ENCODE results near the gene STK32C.
"Not testable (repeated sequence)": the region's sequence is repeated elsewhere in the genome, so short reads cannot be mapped to it uniquely, and the experiment has no call there.

Gene STK32C

DNA sequence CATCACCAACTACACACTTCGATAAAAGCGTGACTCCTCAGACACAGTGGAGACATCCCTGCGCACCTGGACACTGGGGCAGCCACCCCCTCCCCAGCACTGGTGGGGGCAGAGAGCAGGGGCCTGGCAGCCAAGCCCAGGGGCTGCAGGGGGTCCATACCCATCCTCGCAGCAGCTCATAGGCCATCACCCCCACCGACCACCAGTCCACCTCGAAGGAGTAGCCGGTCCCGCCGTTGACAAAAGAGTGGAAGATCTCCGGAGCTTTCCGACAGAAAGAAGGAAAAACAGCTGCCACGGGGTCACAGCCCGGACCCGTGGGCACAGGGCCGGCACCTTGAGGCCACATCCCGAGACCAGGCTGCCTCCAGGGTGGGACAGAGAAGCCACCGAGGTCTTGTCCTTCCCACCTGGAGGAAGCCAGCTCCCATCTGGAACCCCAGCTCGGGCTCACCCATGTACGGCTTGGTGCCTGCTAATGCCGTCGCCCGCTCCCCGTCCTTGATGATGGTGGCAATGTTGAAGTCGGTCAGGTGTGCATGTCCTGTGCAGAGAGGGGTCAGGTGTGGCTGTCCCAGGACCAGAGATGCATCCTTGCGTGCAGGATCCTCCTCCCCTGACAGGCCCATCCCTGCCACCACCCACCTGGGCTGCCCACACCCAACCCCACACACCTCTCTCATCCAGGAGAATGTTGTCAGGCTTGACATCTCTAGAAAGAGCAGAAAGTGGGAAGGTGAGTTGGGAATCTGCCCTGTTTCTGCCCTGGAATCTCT is 82.5 kb downstream of the STK32C start:
- Mint-ChIP-seq H3K4me3 (no peak overlapping the region), H3K27ac (no peak overlapping the region), H3K9me3 (no peaks in the 10 kb centered on the region), H3K36me3 (ENCODE audit: low read depth) (no peaks in the 10 kb centered on the region), H3K27me3 (ENCODE audit: low read depth) (no peaks in the 10 kb centered on the region), H3K4me1 (ENCODE audit: low read depth) (peaks cover 11% of the 10 kb centered on the region)
- DNase-seq (ENCODE audit: low spot score): no peak

DNA sequence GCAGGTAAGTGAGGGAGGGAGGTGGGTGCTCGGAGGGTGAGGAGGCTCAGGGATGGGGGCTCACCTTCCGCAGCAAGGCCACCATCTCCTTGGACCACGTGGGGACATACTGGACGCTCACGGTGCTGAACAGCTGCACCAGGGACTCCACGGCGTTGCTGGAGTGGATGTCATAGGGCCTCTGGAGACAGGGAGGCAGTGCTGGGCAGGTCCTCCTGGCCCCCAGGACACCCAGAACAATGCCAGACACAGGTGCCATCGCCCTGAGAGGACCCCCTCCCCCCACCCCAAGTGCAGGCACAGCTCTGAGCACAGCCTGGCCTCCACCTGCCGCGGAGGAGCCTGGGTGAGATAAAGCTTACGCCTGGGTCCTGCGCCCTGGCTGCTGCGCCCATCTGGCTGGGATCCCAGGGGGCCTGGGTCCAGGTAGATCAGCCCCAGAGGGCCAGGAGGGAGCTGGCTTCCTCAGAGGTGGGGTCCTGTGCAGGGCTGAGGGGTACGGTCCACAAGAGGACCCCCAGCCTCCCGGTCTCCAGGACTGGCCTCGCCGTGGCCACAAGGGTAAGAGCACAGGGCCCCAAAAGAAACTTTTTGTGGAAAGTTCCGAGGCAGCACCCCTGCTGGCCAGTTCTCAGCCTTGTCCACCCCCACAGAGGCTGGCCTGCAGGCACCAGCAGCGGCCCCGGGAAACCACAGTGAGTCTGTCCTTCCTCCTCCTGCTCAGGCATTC is 83.2 kb downstream of the STK32C start:
- DNase-seq (ENCODE audit: low spot score): no peak
- H3K9me3 Mint-ChIP-seq: no peaks in the 10 kb centered on the region
- no peaks in the 10 kb centered on the region for H3K36me3 Mint-ChIP-seq (ENCODE audit: low read depth)
- peaks cover 6% of the 10 kb centered on the region for H3K4me1 Mint-ChIP-seq (ENCODE audit: low read depth)
- H3K27ac Mint-ChIP-seq: no peak overlapping the region
- no peak overlapping the region for H3K4me3 Mint-ChIP-seq
- H3K27me3 Mint-ChIP-seq (ENCODE audit: low read depth): no peaks in the 10 kb centered on the region

- H3K27ac Mint-ChIP-seq: peak overlapping the region; percentile 55
- peaks cover under 1% of the 10 kb centered on the region for H3K9me3 Mint-ChIP-seq
- H3K27me3 Mint-ChIP-seq (ENCODE audit: low read depth): no peaks in the 10 kb centered on the region
- peaks cover 5% of the 10 kb centered on the region for H3K4me1 Mint-ChIP-seq (ENCODE audit: low read depth)
- no peaks in the 10 kb centered on the region for H3K36me3 Mint-ChIP-seq (ENCODE audit: low read depth)
- no peak for DNase-seq (ENCODE audit: low spot score)
- no peak overlapping the region for H3K4me3 Mint-ChIP-seq
Observed at GRCh38 chr10:132223611-132224342, 84.0 kb downstream of the STK32C start.

DNA sequence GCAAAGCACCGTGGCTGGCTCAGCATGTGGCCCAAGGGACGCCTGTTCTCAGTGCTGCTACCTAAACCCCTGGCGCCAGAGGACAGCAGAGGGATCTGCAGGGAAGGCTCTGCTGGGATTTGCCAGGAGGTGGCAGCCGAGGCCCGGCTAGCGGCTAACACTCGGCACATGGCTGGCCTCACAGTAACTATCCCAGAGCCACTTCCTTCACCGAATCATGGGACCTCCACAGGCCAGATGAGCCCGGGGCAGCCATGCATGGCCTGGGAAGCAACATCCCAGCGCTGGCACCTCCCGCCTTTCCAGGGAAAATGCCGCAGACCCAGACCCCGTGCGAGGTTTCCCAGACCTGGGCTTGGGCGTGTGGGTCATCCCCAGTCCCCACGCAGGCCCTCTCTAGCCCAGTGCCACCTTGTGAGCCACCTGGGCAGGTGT is 84.6 kb downstream of the STK32C start:
- H3K27ac Mint-ChIP-seq: no peak overlapping the region
- DNase-seq (ENCODE audit: low spot score): peak; percentile 63
- no peak overlapping the region for H3K4me3 Mint-ChIP-seq
- peaks cover 4% of the 10 kb centered on the region for H3K9me3 Mint-ChIP-seq
- H3K27me3 Mint-ChIP-seq (ENCODE audit: low read depth): no peaks in the 10 kb centered on the region
- no peaks in the 10 kb centered on the region for H3K36me3 Mint-ChIP-seq (ENCODE audit: low read depth)
- H3K4me1 Mint-ChIP-seq (ENCODE audit: low read depth): peaks cover 5% of the 10 kb centered on the region

DNA sequence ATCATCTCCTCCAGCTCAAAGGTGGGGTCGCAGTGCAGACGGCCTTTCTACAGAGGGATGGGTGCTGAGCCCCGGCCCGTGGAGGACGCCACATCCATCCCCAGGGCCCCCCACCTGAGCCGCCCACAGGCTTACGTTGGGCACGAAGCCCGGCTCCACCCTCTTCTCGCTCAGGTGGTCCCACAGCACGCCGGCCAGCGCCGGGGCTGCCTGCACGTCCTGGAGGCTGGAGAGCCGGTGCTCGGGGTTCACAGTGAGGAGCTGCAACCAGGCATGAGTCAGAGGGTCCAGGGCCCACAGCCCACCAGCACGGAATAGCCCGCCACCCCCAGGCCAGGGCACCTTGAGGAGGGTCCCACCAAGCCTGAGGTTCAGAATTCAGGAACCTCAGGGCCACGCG is 85.0 kb downstream of the STK32C start:
- no peak for DNase-seq (ENCODE audit: low spot score)
- peaks cover 5% of the 10 kb centered on the region for H3K4me1 Mint-ChIP-seq (ENCODE audit: low read depth)
- H3K9me3 Mint-ChIP-seq: peaks cover 4% of the 10 kb centered on the region
- no peaks in the 10 kb centered on the region for H3K36me3 Mint-ChIP-seq (ENCODE audit: low read depth)
- no peak overlapping the region for H3K27ac Mint-ChIP-seq
- H3K4me3 Mint-ChIP-seq: no peak overlapping the region
- H3K27me3 Mint-ChIP-seq (ENCODE audit: low read depth): no peaks in the 10 kb centered on the region

DNA sequence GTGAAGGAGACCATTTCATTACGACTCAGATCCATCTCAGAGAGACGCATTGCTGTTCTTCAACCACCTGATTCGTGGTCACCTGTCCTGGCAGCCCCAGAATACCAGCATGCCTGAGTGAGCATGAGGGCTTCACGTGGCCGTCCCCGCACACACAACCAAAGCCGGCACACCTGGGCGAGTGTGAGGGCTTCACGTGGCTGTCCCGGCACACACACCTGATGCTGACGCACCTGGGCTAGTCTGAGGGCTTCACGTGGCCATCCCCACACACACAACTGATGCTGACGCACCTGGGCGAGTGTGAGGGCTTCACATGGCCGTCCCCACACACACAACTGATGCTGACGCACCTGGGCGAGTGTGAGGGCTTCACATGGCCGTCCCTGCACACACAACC is 86.8 kb downstream of the STK32C start:
- not testable (repeated sequence) for H3K36me3 Mint-ChIP-seq (ENCODE audit: low read depth); H3K27me3 Mint-ChIP-seq (ENCODE audit: low read depth); H3K4me3 Mint-ChIP-seq; H3K4me1 Mint-ChIP-seq (ENCODE audit: low read depth); DNase-seq (ENCODE audit: low spot score); H3K27ac Mint-ChIP-seq
- peaks cover 11% of the 10 kb centered on the region for H3K9me3 Mint-ChIP-seq

GRCh38 chr10:132220061-132220460 is 87.7 kb downstream of the STK32C start:
- Mint-ChIP-seq H3K9me3 (peaks cover 19% of the 10 kb centered on the region), H3K27ac (no peak overlapping the region), H3K27me3 (ENCODE audit: low read depth) (no peaks in the 10 kb centered on the region), H3K4me1 (ENCODE audit: low read depth) (peaks cover 1% of the 10 kb centered on the region), H3K4me3 (no peak overlapping the region), H3K36me3 (ENCODE audit: low read depth) (no peaks in the 10 kb centered on the region)
- no peak for DNase-seq (ENCODE audit: low spot score)

- no peaks in the 10 kb centered on the region for H3K27me3 Mint-ChIP-seq (ENCODE audit: low read depth)
- peaks cover 1% of the 10 kb centered on the region for H3K4me1 Mint-ChIP-seq (ENCODE audit: low read depth)
- H3K4me3 Mint-ChIP-seq: no peak overlapping the region
- no peaks in the 10 kb centered on the region for H3K36me3 Mint-ChIP-seq (ENCODE audit: low read depth)
- H3K9me3 Mint-ChIP-seq: peaks cover 21% of the 10 kb centered on the region
- DNase-seq (ENCODE audit: low spot score): no peak
- no peak overlapping the region for H3K27ac Mint-ChIP-seq
Observed at GRCh38 chr10:132219486-132219885, 88.3 kb downstream of the STK32C start.

- H3K27ac Mint-ChIP-seq; H3K36me3 Mint-ChIP-seq (ENCODE audit: low read depth); H3K27me3 Mint-ChIP-seq (ENCODE audit: low read depth); H3K4me3 Mint-ChIP-seq; H3K4me1 Mint-ChIP-seq (ENCODE audit: low read depth); DNase-seq (ENCODE audit: low spot score): not testable (repeated sequence)
- H3K9me3 Mint-ChIP-seq: peaks cover 29% of the 10 kb centered on the region
Observed at GRCh38 chr10:132216441-132216840, 91.3 kb downstream of the STK32C start.

DNA sequence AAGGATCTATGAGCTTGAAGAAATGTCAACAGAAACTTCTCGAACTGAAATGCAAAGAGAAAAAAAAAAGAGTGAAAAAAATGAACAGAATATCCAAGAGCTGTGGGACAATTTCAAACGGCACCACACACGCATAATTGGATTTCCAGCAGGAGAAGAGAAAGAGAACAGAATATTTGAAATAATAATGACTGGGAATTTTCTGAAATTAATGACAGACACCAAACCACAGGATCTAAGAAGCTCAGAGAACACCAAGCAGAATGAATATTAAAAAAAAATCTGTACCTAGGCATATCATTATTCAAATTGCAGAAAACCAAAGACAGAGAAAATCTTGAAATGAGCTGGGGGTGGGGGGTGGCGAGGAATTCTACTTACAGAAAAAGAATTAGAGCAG is 93.8 kb downstream of the STK32C start:
- H3K36me3 Mint-ChIP-seq (ENCODE audit: low read depth): no peaks in the 10 kb centered on the region
- H3K27me3 Mint-ChIP-seq (ENCODE audit: low read depth): no peaks in the 10 kb centered on the region
- no peaks in the 10 kb centered on the region for H3K4me1 Mint-ChIP-seq (ENCODE audit: low read depth)

DNA sequence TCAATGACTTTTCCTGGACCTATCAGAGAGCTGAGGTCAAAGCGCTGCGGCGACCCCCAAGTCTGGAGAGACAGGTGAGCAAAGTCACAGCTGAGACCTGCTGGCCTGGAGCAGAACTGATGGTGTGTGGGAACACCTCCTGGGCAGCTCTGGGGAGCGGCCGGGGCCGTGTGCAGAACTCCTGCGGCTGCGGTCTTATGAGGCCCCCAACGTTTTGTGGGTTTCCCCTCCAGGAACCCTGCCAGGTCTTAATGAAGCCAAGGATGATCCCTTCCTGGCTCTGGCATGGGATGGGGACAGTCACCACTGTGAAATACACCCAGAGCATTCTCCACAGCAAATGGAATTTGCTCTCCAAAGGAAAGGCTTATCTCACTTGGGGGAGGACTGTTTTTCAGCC is 94.9 kb downstream of the STK32C start:
- Mint-ChIP-seq H3K4me1 (ENCODE audit: low read depth) (no peaks in the 10 kb centered on the region), H3K27me3 (ENCODE audit: low read depth) (no peaks in the 10 kb centered on the region), H3K9me3 (peaks cover 25% of the 10 kb centered on the region), H3K4me3 (no peak overlapping the region), H3K27ac (no peak overlapping the region), H3K36me3 (ENCODE audit: low read depth) (no peaks in the 10 kb centered on the region)
- DNase-seq (ENCODE audit: low spot score): no peak

More for the DNA sequence above, 93.8 kb downstream of the STK32C start:
- H3K9me3 Mint-ChIP-seq: peaks cover 29% of the 10 kb centered on the region
- no peak for DNase-seq (ENCODE audit: low spot score)
- H3K27ac Mint-ChIP-seq: no peak overlapping the region
- H3K4me3 Mint-ChIP-seq: no peak overlapping the region

DNA sequence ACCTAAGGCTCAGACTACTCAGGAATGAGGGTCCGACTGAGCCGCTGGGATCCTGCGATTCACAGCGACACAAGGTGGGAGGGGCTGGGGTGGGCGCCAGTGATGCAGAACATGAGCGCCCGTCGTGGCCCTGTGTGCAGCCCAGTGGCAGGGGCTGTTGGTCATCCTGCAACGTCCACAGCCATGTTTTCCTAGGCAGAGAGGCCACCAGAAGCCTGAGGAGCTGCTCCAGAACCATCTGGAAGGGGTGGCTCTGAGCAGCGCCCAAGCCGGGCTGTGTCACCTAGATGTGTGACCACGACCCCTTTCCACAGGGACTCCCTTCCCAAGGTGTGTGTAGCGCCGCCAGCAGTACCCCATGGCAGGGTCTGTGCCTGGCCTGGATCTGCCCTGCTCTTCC is 96.5 kb downstream of the STK32C start:
- no peaks in the 10 kb centered on the region for H3K36me3 Mint-ChIP-seq (ENCODE audit: low read depth)
- no peaks in the 10 kb centered on the region for H3K4me1 Mint-ChIP-seq (ENCODE audit: low read depth)
- no peak overlapping the region for H3K27ac Mint-ChIP-seq
- H3K4me3 Mint-ChIP-seq: no peak overlapping the region
- H3K9me3 Mint-ChIP-seq: peaks cover 18% of the 10 kb centered on the region
- no peak for DNase-seq (ENCODE audit: low spot score)
- no peaks in the 10 kb centered on the region for H3K27me3 Mint-ChIP-seq (ENCODE audit: low read depth)

DNA sequence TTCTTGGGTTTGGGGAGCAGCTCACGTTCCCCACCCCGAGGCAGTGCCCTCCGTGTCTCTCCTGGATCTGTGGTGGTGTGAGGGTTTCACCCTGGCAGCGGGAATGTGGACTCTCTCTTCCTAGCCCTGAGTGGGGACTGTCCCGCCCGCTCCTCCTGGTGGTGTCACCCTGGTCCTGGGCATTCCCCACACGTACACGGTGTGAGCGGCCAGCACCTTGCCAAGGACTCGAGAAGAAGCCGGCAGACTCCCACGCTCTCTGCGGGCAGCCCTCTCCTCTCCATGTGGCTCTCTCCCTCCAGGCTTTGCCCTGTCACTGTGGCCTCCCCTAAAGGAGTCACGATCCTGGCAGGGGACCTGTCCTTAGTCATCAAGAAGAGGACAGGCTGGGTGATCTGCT is 97.0 kb downstream of the STK32C start:
- no peaks in the 10 kb centered on the region for H3K27me3 Mint-ChIP-seq (ENCODE audit: low read depth)
- no peak overlapping the region for H3K27ac Mint-ChIP-seq
- no peak overlapping the region for H3K4me3 Mint-ChIP-seq
- H3K36me3 Mint-ChIP-seq (ENCODE audit: low read depth): no peaks in the 10 kb centered on the region
- no peak for DNase-seq (ENCODE audit: low spot score)
- peaks cover 16% of the 10 kb centered on the region for H3K9me3 Mint-ChIP-seq
- no peaks in the 10 kb centered on the region for H3K4me1 Mint-ChIP-seq (ENCODE audit: low read depth)

GRCh38 chr10:132209978-132210530 is 97.7 kb downstream of the STK32C start:
- Mint-ChIP-seq H3K4me1 (ENCODE audit: low read depth) (no peaks in the 10 kb centered on the region), H3K9me3 (peaks cover 10% of the 10 kb centered on the region), H3K36me3 (ENCODE audit: low read depth) (no peaks in the 10 kb centered on the region), H3K27me3 (ENCODE audit: low read depth) (no peaks in the 10 kb centered on the region), H3K27ac (no peak overlapping the region), H3K4me3 (no peak overlapping the region)
- no peak for DNase-seq (ENCODE audit: low spot score)

Data from T-helper 2 cell treated with Interferon-gamma antibody and Interleukin-4, amounts not matched to agents 5 μg/mL and 100 μg/mL, for 36 hours (primary cell).